ENCODE data around the gene SLCO2B1. TPM values are rescaled to one million over a fixed set of nuclear protein-coding genes. Genes with fewer than 3 reads are reported as not detected.

SLCO2B1 gene
- total RNA-seq, 6 experiments from 2014 or later = not detected

DNA sequence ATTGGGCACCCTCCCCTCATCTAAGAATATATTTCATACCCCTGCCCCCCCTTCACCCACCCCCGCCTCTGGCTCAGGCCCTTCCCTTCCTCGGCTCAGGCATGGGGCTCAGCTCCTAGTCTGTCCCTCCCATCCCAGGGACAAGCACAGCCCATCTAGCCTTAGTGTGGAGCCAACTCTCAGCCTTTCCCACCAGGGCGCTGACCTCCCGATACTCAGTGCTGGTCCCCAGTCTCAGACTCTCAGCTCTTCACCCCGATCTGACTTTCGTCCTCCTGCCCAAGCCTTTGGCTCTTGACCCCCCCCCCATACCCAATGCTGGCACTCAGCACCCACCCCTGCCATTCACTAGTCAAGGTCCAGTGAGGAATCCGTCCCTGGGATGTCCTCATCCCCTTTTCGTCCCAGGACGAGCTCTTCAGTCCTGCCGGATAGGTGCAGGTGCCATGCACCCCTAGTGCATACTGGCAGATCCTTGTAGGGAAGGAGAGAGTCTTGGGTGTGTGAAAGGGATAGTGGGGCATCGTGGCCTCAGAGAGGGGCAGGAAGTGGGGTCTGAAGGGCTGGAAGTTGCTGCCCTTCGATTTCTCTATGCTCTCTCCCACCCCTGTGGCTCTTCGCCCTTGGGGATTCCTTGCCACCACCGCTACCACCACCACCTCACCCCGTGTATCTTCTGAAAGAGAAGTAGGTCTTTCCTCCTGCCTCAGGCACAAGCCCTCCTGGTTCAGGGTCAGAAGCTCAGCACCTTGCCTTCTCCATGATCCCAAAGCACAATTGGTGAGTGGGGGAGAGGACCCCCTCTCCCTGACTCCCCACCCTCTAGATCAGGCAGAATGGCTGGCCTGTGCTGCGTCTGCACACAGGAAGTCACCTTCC is 92.1 kb downstream of the SLCO2B1 start:
- TF ChIP-seq, protein P1, sequence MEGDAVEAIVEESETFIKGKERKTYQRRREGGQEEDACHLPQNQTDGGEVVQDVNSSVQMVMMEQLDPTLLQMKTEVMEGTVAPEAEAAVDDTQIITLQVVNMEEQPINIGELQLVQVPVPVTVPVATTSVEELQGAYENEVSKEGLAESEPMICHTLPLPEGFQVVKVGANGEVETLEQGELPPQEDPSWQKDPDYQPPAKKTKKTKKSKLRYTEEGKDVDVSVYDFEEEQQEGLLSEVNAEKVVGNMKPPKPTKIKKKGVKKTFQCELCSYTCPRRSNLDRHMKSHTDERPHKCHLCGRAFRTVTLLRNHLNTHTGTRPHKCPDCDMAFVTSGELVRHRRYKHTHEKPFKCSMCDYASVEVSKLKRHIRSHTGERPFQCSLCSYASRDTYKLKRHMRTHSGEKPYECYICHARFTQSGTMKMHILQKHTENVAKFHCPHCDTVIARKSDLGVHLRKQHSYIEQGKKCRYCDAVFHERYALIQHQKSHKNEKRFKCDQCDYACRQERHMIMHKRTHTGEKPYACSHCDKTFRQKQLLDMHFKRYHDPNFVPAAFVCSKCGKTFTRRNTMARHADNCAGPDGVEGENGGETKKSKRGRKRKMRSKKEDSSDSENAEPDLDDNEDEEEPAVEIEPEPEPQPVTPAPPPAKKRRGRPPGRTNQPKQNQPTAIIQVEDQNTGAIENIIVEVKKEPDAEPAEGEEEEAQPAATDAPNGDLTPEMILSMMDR (IDR thresholded peaks at IDR 0.05) = no peak
- peak overlapping the region; percentile 72 for H3K4me3 Mint-ChIP-seq
- no peaks in the 10 kb centered on the region for H3K9me3 Mint-ChIP-seq
- H3K4me1 Mint-ChIP-seq (ENCODE audit: low read depth) = no peaks in the 10 kb centered on the region
- DNase-seq = no peak
- no peaks in the 10 kb centered on the region for H3K36me3 Mint-ChIP-seq (ENCODE audit: low read depth)
- H3K27ac Mint-ChIP-seq = no peak overlapping the region
- H3K27me3 Mint-ChIP-seq (ENCODE audit: insufficient read depth) = peaks cover 63% of the 10 kb centered on the region

DNA sequence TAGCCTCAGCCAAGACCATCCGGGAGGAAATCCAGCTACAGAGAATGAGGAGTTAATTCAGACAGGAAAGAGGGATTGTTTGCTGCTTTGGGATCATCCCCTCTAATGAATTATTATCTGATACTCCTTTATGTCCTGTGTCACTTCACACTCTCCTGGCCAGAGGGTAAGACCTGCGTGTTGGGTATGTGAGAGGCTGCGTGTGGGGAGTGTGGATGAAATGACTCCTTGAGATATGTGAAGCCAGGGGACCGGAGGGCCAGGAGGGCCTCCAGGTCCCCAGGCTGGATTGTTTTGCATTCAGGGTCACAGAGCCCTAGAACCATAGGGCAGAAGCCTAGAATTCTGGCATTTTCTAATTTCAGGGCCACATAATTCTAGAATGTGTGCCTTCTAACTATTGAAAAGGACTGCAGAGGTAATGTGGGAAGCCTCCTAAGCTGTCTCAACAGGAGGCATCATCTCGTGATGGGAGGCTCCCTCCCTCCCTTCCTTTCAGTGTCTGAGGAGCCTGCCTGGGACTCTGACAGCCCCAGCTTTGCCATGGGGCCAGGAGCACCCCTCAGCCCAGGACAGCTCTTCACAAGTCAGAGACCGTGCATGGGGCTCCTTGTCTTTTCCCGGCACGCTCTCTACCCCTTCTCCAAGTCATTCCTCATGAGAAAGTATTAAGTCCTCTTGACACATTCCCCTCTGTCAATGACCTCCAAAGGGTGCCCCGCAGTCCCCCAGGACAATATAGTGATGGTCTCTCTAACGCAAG is 93.3 kb downstream of the SLCO2B1 start:
- no peaks in the 10 kb centered on the region for H3K9me3 Mint-ChIP-seq
- H3K36me3 Mint-ChIP-seq (ENCODE audit: low read depth) = no peaks in the 10 kb centered on the region
- H3K27ac Mint-ChIP-seq = no peak overlapping the region
- peaks cover 60% of the 10 kb centered on the region for H3K27me3 Mint-ChIP-seq (ENCODE audit: insufficient read depth)
- DNase-seq = no peak
- no peak overlapping the region for H3K4me3 Mint-ChIP-seq
- H3K4me1 Mint-ChIP-seq (ENCODE audit: low read depth) = no peaks in the 10 kb centered on the region
- TF ChIP-seq, protein P1 (IDR thresholded peaks at IDR 0.05) = no peak

DNA sequence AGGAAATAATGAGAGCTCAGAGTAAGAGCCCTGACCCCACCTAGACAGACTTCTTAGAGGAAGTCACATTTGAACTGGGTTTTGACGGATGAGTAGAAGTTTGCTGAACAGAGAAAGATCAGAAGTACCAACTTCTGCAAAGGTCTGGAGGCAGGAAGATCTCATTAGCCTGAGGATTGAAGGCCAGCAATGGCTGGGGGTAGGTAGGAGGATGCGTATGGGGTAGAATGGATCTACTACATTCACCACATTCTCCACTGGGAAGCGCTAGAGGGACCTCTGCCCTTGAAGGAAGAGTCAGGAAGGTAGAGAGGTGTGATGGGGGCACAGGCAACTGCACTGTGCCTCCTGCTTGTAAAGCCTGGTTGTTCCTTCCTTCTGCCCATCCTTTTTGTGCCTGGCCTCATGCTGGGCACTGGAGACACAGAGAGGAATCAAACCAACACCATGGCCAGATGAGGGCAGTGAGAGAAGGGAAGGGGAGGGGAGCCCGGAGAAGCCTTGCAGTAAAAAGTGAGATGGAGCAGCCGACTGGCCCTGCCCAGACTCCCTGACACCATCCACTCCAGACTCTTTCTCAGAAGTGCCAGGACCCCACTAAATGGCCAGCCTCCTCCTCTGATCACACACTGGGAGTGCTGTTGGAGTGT is 94.6 kb downstream of the SLCO2B1 start:
- H3K27ac Mint-ChIP-seq = no peak overlapping the region
- H3K4me3 Mint-ChIP-seq = no peak overlapping the region
- H3K36me3 Mint-ChIP-seq (ENCODE audit: low read depth) = no peaks in the 10 kb centered on the region
- no peaks in the 10 kb centered on the region for H3K9me3 Mint-ChIP-seq
- H3K27me3 Mint-ChIP-seq (ENCODE audit: insufficient read depth) = peaks cover 48% of the 10 kb centered on the region
- TF ChIP-seq, protein P1 (IDR thresholded peaks at IDR 0.05) = peak; percentile 12; the same call in 1 of the 2 replicates
- DNase-seq = no peak
- H3K4me1 Mint-ChIP-seq (ENCODE audit: low read depth) = no peaks in the 10 kb centered on the region

DNA sequence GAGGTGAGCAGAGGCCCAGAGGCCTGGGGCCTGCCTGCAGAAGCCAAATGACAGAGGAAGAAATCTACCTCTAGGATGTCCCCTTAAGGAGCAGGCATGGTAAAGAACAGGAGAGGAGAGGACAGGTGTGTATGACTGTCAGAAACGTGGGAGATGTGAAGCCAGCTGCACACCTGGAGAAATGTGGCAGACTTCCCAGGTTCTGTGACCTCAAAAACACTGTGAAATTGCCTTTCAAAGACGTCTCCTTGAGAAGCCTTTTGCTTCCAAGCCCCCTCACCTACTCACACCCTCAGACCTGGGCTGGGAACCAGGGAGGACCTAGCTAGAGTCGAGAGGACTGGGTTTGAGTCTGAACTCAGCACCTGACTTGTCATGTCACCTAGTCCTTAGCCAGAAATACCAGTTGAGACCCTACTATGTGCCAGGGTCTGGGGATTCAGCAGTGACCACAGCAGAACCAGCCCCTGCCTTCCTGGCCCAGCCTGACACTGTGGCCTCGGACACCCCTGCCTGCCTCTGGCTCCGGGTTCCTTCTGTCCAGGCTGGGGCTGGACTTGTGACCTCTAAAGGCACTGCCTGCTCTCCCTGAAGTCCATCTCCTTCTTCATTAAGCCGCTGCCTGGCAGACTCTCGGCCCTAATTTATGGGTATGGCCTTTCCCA is 95.2 kb downstream of the SLCO2B1 start:
- DNase-seq = no peak
- no peaks in the 10 kb centered on the region for H3K36me3 Mint-ChIP-seq (ENCODE audit: low read depth)
- no peak overlapping the region for H3K4me3 Mint-ChIP-seq
- H3K27ac Mint-ChIP-seq = no peak overlapping the region
- H3K9me3 Mint-ChIP-seq = no peaks in the 10 kb centered on the region
- TF ChIP-seq, protein P1 (IDR thresholded peaks at IDR 0.05) = no peak
- H3K27me3 Mint-ChIP-seq (ENCODE audit: insufficient read depth) = peaks cover 48% of the 10 kb centered on the region
- no peaks in the 10 kb centered on the region for H3K4me1 Mint-ChIP-seq (ENCODE audit: low read depth)

DNA sequence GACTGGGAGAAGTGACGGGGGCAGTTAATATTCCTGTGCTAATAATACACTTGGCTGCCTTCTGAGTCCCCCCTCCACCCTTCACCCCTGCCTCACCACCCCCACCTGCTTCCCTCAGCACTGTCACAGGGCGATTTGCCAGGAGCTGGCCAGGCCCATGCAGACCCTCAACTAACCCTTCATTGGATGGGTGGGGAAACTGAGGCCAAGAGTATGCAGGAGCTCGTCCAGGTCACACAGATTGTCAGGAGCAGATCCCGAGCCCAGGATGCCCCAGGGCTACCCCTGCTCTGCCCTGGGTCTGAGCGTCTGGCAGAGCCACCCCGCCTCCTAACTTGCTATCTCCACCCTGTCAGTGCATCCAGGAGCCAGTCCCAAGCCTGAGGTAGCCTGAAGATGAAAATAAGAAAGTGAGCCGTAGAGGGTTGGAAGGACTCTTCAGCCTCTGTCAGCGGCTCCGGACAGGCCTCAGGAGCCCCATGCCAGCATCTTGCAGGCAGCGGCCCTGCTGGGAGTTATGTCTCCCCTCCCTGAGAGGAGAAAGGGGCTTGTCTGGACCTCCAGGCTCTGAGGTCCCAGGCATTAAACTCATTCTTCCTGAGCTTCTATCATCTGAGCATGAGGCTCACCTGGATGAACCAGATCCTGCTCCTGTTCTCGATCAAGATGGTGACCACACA is 95.9 kb downstream of the SLCO2B1 start:
- Mint-ChIP-seq H3K36me3 (ENCODE audit: low read depth) (no peaks in the 10 kb centered on the region), H3K4me1 (ENCODE audit: low read depth) (no peaks in the 10 kb centered on the region), H3K27me3 (ENCODE audit: insufficient read depth) (peaks cover 48% of the 10 kb centered on the region), H3K9me3 (no peaks in the 10 kb centered on the region), H3K4me3 (no peak overlapping the region), H3K27ac (no peak overlapping the region)
- no peak for DNase-seq
- TF ChIP-seq, protein P1 (IDR thresholded peaks at IDR 0.05) = no peak
